GM19372 (cell line): ENCODE measurements around the gene ZCRB1.
"Not testable (repeated sequence)": the region's sequence is repeated elsewhere in the genome, so short reads cannot be mapped to it uniquely, and the experiment has no call there.

Source experiments
- ATAC-seq: cut with Tn5 transposase; IDR thresholded peaks from one replicate; pipeline ENCODE4 v1.9.1; 2021; ENCODE audit warnings: mild to moderate bottlenecking, low read depth, moderate library complexity; ENCODE audit not compliant: unreplicated experiment

The ZCRB1 gene

DNA sequence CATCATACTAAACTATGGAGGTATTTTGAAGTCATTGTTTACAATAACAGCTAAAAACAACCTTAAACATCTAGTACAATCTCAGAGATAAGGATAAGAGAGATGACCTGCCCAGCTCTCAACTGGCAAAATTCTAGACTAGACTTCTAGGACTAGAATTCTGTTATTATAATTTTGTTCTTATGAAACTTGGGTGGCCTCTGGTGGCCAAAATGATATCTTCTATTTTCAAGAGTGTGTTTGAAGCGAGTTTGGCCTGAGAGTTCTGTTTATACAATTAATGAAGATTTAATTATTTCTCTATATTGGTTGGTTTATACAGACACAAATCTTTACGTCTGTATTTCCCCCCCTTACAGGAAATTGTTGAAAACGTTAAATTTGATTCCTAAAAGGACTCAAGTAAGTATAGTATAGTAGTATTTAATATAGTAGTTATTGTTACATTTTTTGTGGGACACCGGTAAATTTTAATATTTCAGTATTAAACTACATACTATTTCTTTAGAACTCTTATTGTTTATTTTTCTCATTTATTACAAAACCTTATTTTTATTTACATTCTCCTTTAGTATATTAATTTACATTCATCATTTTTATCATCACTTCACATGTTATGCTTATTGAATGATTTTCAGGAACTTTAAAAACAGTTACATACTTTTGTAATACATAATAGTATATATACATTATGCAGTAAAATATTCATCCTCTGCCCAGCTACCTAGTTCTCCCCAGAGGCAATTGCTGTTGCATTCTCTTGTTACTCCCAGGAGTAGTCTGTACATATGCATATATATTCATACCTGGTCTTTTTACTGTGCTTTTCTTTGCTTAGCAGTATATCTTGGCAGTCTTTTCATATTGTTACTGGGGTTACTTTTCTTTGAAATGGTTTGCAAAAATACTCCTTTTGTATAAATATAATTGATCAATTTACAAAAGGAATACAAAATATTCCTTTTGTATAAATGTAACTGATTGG is 6.7 kb upstream of the ZCRB1 start:
- ATAC-seq: peak; percentile 79

DNA sequence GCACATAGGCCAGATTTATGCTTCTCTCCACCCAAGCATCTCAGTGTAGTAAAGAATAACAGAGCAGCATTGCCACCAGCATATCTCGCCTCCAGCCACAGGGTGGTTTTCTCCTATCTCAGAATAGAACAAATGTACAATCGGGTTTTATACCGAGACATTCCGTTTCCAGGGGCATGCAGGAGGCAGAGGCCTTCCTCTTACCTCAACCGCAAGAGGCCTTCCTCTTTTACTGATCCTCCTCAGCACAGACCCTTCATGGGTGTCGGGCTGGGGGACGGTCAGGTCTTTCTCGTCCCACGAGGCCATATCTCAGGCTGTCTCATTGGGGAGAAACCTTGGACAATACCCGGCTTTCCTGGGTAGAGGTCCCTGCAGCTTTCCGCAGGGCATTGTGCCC is 4.2 kb upstream of the ZCRB1 start:
- not testable (repeated sequence) for ATAC-seq

DNA sequence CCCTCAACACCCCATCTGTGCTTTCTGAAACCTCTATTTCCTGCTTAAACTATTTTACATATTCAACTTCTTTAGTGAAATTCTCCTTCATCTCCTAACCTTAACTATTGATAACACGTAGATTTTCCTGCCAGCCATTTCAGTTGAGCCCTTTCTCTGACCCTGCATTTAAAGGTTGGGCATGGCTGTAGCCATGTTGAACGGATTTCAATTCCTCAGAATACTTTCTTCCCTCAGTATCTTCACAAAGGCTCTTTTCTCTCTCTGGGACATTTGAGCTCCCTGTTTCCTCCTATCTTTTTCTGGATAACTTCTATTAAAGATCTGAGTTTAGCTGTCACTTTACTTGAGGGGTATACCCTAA is 1.3 kb upstream of the ZCRB1 start:
- ATAC-seq: no peak

DNA sequence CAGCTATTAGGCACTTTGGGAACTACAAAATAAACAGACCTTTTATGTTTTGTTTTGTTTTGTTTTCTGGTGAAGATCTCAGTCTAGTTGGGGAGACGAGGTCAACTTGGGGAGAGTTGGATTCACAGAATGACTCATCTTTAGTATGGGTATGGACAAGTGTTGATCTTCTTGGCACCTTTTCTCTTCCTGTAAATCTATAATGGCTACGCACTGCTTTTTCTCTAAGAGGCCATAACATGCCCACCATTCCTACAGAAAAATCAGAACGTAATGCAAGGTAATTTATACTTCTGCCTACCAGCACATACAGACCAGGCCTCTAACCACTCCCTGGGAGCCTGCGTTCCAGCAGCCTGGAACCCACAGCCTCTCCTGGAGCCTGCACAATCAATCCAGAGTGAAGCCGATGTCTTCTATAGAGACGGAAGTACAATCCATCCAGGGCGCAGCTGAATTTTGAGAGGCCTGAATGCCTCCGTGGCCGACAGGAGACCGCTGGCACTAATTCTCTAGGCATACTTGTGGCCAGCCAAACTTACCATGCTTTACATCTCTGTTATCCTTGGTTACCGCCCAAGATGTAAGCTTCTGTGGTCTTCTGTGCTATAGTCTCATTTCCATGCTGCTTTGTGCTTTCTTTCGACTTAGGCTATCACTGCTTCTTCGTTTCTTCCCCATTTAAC is 790 bp upstream of the ZCRB1 start:
- peak; percentile 5 for ATAC-seq

DNA sequence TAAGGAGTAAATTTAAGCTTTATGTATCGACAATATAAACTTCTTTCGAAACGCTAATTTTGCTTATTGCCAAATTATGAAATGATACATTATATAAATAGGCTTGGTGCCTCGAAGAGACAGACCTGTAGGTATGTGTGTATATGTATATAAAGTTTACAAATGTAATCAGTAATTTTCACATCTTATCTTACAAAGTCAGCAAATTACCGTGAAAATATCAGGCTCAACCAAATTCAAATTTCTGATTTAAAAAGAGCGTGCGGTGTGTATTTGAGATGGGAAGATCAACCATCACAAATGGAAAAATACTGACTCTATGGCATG is 605 bp downstream of the ZCRB1 start:
- no peak for ATAC-seq

DNA sequence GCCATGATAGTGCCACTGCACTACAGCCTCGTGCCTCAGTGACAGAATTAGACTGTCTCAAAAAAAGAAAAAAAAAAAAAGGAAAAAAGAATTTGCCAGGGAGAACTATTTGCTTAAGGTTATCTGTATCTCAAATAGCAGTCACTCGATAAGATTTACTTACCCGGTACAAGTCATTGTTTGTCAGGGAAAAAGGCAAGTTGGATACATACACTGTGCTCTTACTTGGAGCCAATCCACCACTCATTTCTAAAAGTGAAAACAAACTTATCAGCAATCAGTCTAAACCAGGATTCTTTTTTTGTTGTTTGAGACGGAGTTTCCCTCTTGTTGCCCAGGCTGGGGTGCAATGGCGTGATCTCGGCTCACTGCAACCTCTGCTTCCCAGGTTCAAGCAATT is 2.0 kb downstream of the ZCRB1 start:
- ATAC-seq: no peak

DNA sequence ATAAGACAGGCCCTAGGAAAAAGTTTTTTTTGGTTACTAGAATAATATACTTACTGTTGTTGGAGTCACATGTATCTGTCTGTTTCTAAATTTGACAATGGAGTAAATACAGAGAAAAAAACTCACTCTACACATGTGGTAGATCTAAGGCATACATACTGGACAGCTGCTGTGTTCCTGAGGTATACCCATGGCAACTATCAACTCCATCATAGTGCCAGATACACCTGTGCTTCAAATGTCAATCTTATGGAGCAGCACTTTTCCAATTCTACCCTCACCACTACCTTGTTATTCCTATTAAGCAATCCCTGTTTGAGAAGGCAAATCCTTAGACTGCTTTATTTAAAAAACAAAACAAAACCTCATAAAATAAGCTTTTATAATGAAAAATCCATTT is 3.3 kb downstream of the ZCRB1 start:
- ATAC-seq: no peak

DNA sequence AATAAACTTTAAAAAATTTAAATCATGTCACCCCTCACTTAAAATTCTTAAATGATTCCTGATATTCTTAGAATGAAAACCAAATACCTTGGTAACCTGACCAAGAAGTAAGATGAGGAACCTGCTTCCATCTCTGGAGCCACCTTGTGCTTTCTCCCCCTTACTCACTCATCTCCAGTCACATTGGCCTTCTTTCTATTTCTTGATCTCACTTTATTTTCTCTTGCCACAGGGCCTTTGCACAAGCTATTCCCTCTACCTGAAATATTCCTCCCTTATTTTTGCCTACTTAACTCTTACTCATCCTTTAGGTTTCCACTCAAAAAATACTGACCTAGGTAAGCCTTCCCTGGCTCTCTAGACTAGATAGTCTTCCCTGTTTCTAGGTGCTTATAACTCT is 5.1 kb downstream of the ZCRB1 start:
- no peak for ATAC-seq

DNA sequence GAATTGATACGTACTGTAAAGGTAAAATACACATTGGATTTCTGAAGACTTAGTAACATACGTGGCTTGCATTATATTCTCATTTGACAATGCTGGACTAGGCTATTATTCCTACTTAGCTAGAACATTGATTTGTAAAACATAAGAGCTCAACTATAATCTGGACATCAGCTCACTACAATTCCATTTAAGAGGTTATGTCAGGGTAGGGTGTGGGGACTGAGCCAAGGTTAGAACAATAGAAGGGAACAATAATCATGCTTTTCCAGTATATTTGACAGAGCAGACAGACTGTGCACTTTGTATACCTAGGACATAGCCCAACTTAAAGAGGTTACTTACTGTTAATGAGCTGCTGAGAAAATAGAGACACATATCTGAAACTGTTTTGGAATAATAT is 10.8 kb downstream of the ZCRB1 start:
- ATAC-seq: no peak

DNA sequence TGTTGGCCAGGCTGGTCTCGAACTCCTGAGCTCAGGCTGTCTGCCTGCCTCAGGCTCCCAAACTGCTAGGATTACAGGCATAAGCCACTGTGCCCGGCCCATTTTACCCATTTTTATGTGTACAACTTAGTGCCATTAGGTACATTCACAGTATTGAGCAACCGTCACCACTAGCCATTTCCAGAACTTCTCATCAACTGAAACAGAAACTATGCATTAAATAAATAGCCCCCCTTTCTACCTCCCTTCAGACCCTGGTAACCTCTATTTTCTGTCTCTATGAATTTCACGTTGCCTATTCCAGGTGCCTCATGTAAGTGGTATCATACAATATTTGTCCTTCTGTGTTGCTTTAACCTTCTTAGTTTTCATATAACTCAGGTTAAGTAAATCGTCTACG is 15.9 kb downstream of the ZCRB1 start:
- no peak for ATAC-seq

DNA sequence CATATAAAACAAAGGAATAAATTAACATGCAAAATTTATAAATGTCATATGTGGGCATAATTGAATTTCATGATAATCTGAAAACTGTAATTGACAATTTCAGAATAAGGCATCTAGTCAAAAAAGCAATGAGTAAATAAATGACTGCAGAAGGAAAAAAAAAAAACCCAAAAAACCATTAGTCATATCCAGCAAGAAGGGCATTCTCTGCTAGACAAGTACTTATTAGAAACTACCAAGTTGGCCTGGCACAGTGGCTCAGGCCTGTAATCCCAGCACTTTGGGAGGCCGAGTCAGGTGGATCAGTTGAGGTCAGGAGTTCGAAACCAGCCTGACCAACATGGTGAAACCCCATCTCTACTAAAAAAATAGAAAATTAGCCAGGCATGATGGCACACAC is 17.5 kb downstream of the ZCRB1 start:
- ATAC-seq: no peak

DNA sequence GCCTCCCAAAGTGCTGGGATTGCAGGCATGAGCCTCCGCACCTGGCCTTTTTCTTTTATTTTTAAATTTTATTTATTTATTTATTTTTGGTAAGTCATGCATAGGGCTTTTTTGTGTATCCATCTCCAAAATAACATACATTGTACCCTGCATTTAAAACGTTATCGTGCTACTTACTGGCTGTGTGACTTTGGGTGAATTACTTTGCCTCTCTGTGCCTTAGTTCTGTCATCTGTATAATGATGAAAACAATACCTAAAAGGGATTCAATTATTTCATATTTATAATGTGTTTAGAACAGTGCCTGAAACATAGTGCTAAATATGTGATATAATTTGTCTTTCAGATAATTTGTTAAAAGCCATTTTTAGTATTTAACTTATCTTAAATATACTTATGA is 19.6 kb downstream of the ZCRB1 start:
- no peak for ATAC-seq

DNA sequence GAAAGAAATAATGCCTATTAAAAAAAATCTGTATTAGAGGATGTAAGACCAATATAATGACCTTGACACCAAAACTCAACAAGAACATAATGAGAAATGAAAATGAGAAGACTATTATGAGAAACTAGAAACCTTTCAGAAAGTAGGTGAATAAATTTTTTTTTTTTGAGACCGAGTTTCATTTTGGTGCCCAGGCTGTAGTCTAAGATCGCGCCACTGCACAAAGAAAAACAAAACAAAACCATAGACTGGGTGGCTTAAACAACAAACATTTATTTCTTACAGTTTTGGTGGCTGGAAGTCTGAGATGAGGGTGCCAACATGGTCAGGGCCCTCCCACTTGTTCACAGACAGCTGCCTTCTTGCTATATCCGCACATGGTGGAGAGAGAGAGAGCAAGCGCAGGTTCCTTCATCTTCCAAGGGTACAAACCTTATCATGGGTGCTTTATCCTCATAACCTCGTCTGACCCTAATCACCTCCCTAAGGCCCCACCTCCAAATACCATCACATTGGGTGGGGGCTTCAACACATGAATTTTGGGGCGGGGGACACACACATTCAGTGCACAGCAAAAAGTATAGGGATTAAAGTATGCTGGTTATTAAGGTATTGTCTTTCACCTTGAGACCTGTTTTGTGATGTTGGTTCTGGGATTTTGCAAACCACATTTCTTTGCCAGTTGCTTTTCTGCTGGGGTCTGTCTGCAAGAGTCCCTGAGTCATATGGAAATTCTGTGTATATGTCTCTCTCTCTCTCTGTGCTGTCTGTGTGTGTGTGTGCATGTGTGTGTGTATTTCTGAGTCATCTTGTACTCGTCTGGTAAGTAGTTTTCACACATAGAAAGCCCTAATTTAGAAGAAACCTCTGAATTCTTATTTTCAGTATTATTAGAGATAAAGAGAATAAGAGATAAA is 26.2 kb downstream of the ZCRB1 start:
- peak; percentile 76 for ATAC-seq

DNA sequence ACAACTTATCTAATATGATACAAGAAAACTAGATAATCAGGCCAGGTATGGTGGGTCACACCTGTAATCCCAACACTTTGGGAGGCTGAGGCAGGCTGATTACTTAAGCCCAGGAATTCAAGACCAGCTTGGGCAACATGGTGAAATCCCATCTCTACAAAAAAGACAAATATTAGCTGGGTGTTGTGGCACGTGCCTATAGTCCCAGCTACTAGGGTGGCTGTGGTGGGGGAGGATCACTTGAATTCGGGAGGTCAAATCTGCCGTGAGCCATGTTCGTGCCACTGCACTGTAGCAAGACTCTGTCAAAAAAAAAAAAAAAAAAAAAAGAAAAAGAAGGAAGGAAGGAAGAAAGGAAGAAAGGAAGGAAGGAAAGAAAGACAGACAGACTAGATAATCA is 27.0 kb downstream of the ZCRB1 start:
- no peak for ATAC-seq

DNA sequence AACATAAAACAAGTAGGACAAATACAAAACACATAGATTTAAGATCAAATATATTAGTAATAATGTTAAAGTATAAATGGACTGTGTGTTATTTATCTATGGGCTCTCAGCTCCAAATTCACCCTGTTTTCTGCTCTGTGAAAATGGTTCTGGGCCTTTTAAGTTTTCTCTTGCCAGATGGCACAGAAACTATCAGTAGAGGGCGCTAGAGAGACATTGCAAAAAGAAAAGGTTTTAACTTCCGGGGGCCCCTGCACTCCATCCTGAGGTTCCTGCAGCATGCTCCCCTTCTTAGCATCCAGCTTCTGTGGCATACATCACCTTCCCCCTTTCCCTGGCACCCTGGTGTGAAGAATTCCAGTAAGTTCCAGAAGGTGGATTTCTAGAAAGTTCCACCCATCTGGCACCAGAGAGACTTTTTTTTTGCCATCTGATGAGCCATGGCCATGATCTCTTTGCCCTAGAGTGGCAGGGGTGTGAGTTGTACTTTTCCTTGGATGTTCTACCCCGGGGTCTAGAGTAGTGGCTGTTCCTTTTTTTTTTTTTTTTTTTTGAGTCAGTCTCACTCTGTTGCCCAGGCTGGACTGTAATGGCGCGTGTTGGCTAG is 29.3 kb downstream of the ZCRB1 start:
- ATAC-seq: no peak

DNA sequence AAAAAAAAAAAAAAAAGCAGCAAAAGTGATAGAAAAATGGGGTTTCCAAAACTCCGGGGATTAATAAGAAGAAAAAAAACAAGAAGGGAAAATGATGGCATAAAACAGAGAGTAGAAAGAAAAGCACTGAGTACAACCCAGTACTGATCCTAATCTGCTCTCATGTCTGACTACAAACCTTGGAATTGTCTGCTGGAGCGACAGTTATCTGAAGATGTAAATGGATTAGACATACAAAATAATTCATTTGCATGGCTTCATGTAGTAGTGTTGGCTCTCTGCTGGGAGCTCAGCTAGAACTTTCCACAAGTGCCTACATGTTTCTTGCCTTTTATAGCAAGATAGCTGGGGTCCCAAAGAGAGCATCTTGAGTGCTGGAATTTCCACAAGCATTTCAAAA is 34.2 kb downstream of the ZCRB1 start:
- no peak for ATAC-seq

DNA sequence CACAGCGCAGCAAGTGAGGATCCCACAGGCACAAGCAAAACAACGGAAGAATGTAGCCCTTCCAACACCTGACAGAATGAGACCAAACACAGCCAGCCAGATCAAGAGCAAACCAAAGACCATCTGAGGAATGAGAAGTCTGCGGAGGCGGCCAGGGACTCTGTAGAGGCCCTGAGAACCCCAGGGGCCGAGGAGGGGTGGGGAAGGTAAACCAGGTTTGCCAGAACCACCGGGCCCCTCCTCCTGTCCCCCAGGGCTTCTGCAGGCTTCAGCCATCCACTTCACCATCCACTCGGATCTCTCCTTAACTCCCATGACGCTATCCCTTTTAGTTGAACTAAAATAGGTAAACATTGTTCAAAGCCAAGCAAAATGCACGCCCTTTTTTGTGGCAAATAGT is 37.4 kb downstream of the ZCRB1 start:
- ATAC-seq: no peak

DNA sequence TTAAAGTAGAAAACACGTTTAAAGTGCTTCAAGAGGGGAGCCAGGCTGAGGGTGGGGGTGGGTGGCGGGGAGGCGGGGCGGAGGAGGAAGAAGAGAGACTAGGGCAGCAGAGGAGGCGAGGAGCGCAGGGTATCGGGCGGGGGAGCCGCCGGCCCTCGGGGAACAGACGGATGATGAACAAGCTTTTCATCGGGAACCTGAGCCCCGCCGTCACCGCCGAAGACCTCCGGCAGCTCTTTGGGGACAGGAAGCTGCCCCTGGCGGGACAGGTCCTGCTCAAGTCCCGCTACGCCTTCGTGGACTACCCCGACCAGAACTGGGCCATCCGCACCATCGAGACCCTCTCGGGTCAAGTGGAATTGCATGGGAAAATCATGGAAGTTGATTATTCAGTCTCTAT is 39.2 kb downstream of the ZCRB1 start:
- no peak for ATAC-seq

DNA sequence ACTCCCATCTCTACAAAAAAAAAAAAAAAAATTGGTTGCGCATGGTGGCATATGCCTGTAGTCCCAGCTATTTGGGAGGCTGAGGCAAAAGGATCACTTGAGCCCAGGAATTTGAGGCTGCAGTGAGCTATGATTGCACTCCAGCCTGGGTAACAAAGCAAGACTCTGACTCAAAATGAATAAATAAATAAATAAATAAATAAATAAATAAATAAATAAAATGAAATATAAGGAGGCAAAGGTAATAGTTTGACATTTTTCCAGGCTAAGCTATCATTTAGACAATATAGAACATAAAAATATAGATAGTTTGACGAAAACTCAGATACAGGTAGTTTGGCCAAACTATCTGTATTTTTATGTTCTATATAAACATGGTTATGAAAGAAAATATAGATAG is 40.5 kb downstream of the ZCRB1 start:
- ATAC-seq: no peak

DNA sequence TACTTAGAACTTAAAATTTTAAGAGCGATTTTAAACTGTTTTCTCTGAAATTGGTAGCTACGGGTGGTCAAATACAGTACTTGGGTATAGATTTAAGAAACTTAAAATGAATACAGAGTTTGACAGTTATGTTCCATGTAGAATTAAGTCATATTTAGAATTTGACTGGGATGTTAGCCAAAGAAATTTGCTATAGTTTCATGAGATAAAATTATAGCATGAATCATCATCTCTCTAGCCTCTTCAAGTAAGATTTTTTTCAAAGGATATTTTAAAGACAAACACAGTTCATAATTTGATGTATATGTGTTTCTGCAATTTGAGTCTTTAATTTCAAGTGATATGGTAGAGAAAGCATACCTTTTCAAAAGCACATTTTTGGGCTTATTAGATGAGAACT is 41.0 kb downstream of the ZCRB1 start:
- no peak for ATAC-seq

DNA sequence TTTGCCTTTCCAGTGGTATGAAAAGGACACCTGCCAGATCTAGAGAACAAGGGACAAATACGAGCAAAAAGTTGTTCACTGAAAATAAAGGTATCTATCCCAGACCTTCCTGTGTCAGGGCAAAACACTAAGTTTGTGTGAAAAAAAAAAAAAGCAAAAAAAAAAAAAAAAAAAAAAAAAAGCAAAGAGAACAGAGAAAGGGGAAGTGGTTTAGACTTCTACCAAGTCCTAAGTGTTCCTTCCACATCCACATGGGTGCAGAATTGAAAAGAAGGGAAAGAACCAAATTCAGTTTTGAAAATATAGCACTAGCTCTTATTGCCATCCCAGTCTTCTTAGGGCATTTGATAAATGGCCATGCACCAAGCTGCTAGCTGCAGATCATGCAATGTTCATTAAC is 41.7 kb downstream of the ZCRB1 start:
- no peak for ATAC-seq
